Mucosa of rectum (tissue), 2 donors: ENCODE data around the gene NEURL1B.
A peak's percentile ranks its signal among the peaks of the same experiment; 100 is the strongest.

Experiments used
- H3K27ac ChIP-seq, 2 donors: one replicate each; pipeline ENCODE4 v1.7.0; 2013; ENCODE audit warnings: inconsistent platforms in 2 of 2, low read depth in 2 of 2, low read length in 2 of 2
- H3K27me3 ChIP-seq, 2 donors: one replicate each; pipeline ENCODE4 v1.7.0; 2013; ENCODE audit warnings: low read length in 2 of 2; ENCODE audit not compliant: control insufficient read depth in 2 of 2, insufficient read depth in 2 of 2
- H3K36me3 ChIP-seq, 2 donors: one replicate each; pipeline ENCODE4 v1.7.0; 2013; ENCODE audit warnings: low read length in 2 of 2; ENCODE audit not compliant: control insufficient read depth in 2 of 2, insufficient read depth in 2 of 2
- H3K4me1 ChIP-seq, 2 donors: one replicate each; pipeline ENCODE4 v1.7.0; 2013; ENCODE audit warnings: low read length in 2 of 2, mild to moderate bottlenecking in 1 of 2; ENCODE audit not compliant: control insufficient read depth in 2 of 2, insufficient read depth in 2 of 2
- H3K4me3 ChIP-seq, 2 donors: one replicate each; pipeline ENCODE4 v1.7.0; 2013; ENCODE audit warnings: low read length in 2 of 2
- H3K9ac ChIP-seq, 2 donors: one replicate each; pipeline ENCODE4 v1.7.0; 2013; ENCODE audit warnings: low read length in 2 of 2, low read depth in 1 of 2, mild to moderate bottlenecking in 1 of 2
- H3K9me3 ChIP-seq, 2 donors: one replicate each; pipeline ENCODE4 v1.7.0; 2013; ENCODE audit warnings: low read length in 2 of 2; ENCODE audit not compliant: control insufficient read depth in 2 of 2
- donor health status: healthy.
- donor health status: Normal muscosa, but diverticular disease.

NEURL1B gene

DNA sequence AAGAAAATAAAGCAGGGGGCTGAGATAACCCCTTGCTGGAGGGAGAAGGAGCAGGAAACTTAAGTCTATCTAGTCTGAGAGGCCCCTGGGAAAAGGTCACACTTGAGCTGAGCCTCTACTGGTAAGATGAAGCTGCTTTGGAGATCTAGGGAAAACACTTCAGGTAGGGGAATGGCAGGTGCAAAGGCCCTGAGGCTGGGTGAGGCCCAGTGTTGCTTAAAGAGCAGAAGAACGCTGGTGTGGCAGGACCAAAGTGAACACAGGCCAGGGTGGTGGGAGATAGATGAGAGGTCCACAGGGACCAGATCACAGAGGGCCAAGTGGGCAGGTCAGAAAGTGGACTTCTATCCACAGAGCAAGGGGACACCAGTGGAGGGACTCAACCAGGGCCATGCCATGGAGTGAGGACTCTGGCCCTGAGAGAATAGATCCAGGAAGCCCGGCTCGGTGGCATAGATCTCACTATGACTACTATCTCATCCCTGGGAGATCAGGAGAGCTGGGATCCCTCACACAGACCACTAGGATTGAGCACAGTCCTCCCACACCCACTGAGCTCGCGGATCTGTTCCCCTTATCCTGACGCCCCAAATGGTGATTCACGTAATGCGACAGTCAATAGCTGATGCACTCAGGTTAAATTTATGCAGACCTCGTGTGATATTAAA is 17.6 kb upstream of the NEURL1B start:
- Histone ChIP-seq H3K4me1 (peaks cover 21 to 26% of the 10 kb centered on the region in 2 donors), H3K9ac (peak overlapping the region in 1 of 2 donors; percentile 22), H3K4me3 (no peak overlapping the region), H3K36me3 (no peaks in the 10 kb centered on the region), H3K27ac (peak overlapping the region; percentile 86 to 90), H3K9me3 (no peaks in the 10 kb centered on the region), H3K27me3 (no peaks in the 10 kb centered on the region)

DNA sequence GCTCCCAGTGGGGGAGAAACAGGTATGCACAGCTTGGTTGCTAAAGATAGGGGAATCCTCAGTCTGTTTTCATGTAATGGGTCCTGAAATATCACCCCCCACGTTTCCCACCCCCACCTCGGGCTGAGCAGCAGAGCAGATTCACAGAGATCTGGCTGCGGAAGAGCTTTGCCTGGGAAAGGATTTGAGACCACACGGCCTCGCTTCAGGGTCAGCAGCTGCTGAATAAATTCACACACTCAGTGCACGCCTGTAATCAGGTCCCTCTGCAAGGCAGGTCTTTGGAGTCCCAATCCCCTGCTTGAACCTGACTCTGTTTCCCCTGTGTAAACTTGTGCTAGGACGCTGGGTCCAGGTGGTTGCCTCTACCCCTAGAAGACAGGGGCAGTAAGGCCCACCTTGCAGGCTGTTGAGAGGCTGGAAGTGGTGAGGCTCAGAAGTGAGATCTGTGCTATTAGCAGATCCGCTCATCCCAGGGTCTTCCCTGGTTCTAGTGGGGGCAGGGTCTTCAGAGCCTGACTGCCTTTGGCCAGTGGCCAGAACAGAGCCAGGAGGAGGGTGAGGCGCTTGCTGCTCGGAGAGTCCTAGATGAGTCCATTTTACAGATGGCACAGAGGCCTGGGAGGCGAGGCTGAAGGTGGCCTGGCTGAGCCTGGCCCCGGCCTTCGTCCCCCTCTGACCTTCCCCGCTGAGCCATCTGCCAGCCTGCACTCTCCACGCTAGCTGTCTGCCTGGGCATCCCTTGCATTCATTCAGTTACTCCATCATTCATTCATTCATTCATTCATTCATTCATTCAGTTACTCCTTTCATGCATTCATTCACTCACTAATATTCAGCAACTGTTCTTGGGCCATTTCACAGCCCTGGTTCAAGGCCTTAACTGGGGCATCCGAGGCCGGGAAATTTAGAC is 16.7 kb upstream of the NEURL1B start:
- Histone ChIP-seq H3K27ac (no peak overlapping the region), H3K4me3 (no peak overlapping the region), H3K27me3 (no peaks in the 10 kb centered on the region), H3K9me3 (no peaks in the 10 kb centered on the region), H3K36me3 (no peaks in the 10 kb centered on the region), H3K9ac (peak overlapping the region in 1 of 2 donors; percentile 18), H3K4me1 (peaks cover 21 to 26% of the 10 kb centered on the region in 2 donors)

DNA sequence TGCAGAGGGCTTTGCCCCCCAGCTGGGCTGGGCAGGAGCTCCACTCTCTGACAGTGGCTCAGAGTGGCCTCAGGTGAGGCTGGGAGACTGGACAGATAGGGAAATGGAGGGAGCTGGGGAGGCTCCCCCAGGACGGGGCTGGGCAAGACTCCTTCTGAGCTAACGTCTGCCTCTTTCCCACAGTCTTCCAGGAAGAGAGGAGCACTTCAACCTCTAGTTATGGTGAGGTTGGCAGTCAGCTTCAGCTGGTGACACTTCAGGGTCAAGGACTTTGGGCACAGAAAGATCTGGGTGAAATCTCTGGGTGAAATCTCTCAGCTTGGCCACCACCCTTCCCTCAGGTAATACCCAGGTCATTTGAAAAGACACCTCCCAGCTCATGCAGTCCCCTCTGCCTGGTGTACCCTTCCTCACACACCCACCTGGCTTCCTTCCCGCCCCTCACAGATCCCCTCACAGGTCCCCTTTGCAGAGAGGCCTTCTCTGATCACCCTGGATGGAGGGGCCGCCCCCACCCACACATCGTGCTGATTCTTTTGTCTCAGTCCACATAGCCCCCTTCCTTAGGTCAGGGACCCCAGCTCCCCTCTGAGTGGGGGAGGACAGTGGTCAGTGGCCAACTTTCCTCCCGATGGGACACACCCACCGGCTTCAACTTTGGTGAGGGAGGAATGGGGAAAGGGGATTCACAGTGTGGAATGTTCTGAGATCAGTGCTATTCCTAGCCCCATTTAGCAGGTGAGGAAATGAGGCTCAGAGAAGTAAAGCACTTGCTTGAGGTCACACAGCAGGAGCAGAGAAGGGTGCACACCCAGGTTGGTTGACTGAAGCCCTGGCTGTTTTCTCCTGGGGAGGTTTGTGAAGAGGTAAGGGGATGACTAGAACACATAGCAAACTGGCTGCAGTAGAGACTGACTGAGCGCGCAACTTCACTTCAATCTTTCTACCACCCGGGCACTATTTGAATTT is 15.8 kb upstream of the NEURL1B start:
- Histone ChIP-seq H3K4me1 (peaks cover 21 to 30% of the 10 kb centered on the region in 2 donors), H3K9ac (peak overlapping the region in 1 of 2 donors; percentile 18), H3K9me3 (no peaks in the 10 kb centered on the region), H3K27ac (no peak overlapping the region), H3K27me3 (no peaks in the 10 kb centered on the region), H3K4me3 (no peak overlapping the region), H3K36me3 (no peaks in the 10 kb centered on the region)

DNA sequence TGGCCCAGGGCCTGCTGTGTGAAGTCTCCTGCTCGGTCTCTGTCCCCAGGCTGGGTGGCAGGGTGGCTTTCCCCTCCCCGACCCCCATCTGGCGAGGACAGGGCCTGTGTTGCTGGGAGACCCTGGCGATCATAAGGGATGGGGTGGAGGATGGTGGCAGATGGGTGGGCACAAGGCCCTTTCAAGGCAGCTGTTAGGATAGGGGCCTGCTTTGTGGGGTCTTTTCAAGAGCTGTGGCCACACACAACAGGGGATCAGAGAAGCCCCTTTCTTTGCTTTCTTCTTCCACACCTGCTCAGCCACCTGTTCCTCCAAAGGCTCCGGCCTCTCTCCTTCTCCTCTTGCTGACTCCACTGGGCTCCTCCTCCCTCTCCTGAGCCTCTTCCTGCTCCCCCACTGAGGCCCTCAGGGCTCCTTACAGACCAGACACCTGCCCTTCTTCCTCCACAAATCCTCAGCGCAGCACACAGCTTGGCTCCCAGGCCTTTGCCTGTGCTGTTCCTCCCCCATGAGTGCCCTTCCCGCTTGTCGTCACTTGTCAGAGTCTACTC is 15.0 kb upstream of the NEURL1B start:
- H3K4me3 ChIP-seq = no peak overlapping the region
- no peaks in the 10 kb centered on the region for H3K36me3 ChIP-seq
- H3K4me1 ChIP-seq = peaks cover 17 to 33% of the 10 kb centered on the region in 2 donors
- H3K9ac ChIP-seq = no peak overlapping the region
- H3K27ac ChIP-seq = no peak overlapping the region
- H3K27me3 ChIP-seq = no peaks in the 10 kb centered on the region
- H3K9me3 ChIP-seq = no peaks in the 10 kb centered on the region

DNA sequence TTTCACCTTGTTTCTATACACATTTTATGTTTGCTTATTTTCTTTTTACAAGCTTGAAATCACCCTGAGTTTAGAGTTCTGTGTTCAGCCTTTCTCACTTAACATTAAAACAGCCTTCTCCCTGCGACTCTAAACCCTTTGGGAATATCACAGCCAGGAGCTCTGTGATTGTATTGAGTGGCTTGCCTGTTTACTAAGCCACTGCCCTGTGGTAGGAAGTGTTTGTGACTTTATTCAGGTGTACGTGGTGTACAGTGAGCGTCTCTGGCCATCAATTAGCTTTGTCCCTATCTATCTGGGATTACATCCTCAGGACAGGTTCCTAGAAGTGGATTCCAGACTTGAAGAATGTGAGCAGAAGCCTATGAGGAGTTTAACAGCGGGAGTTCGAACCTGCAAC is 11.0 kb upstream of the NEURL1B start:
- H3K9me3 ChIP-seq = no peaks in the 10 kb centered on the region
- no peaks in the 10 kb centered on the region for H3K36me3 ChIP-seq
- H3K4me3 ChIP-seq = no peak overlapping the region
- peak overlapping the region in 1 of 2 donors; percentile 14 for H3K9ac ChIP-seq
- peak overlapping the region; percentile 45 to 61 for H3K27ac ChIP-seq
- H3K4me1 ChIP-seq = peaks cover 0 to 9% of the 10 kb centered on the region in 2 donors
- H3K27me3 ChIP-seq = no peaks in the 10 kb centered on the region

DNA sequence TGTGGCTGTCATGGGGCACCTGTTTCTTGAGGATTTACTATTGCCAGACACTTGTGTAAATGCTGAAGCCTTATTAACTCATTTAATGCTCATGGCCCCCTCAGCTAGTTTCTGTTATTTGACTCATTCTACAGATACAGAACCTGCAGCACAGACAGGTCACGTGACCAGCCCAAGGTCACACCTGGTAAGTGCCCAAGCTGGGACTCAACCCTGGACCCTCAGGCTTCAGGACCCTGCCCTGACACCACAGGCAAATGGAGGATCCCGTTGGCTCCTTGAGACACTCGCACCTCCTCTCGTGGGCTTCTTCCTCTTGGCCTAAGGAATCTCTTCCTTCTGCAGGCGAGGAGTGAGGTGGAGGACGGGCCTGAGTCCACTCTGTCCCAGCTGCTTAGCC is 10.6 kb upstream of the NEURL1B start:
- H3K4me1 ChIP-seq = peaks cover 0 to 7% of the 10 kb centered on the region in 2 donors
- H3K27ac ChIP-seq = peak overlapping the region in 1 of 2 donors; percentile 61
- peak overlapping the region in 1 of 2 donors; percentile 14 for H3K9ac ChIP-seq
- H3K27me3 ChIP-seq = no peaks in the 10 kb centered on the region
- no peak overlapping the region for H3K4me3 ChIP-seq
- H3K36me3 ChIP-seq = no peaks in the 10 kb centered on the region
- no peaks in the 10 kb centered on the region for H3K9me3 ChIP-seq

- Histone ChIP-seq H3K27me3 (no peaks in the 10 kb centered on the region), H3K4me1 (peaks cover 0 to 7% of the 10 kb centered on the region in 2 donors), H3K9ac (no peak overlapping the region), H3K36me3 (no peaks in the 10 kb centered on the region), H3K4me3 (no peak overlapping the region), H3K27ac (no peak overlapping the region), H3K9me3 (no peaks in the 10 kb centered on the region)
Measured at GRCh38 chr5:172630986-172631385, 10.1 kb upstream of the NEURL1B start.

DNA sequence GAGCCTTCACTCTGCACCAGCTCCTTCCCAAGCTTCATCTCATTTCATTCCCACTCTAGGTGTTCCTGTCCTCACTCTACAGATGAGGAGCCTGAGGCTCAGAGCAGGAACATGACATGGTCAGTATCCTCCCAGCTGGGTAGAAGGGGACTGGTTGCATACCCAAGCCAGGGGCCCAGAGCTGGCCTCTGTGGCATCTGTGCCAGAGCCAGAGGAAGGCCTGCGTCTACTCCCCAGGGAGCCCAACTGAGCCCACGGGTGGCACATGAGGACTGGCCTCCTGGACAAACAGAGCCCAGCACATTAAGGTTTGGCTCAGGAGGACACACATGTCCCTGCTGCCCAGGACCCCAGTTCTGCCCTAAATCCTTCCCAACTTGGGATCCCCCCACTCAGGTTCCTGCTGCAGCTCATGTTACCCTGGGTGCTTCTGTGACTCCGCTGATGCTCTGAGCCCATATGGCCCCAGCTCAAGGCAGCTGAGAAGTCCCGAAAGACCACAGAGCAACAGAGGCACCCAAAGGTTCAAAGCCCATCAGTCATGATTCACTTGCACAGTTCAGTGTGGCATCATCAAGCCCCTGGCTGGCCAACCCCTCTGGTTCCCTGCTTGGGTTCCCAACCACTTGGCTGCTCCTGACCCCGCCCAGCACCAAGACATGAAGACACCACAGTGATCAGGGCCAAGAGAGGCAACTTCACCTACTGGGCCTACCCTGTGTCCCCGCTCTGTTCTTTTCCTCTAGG is 8.5 kb upstream of the NEURL1B start:
- Histone ChIP-seq H3K27me3 (no peaks in the 10 kb centered on the region), H3K27ac (no peak overlapping the region), H3K36me3 (no peaks in the 10 kb centered on the region), H3K4me1 (peaks cover 11 to 19% of the 10 kb centered on the region in 2 donors), H3K4me3 (no peak overlapping the region), H3K9me3 (no peaks in the 10 kb centered on the region), H3K9ac (no peak overlapping the region)

DNA sequence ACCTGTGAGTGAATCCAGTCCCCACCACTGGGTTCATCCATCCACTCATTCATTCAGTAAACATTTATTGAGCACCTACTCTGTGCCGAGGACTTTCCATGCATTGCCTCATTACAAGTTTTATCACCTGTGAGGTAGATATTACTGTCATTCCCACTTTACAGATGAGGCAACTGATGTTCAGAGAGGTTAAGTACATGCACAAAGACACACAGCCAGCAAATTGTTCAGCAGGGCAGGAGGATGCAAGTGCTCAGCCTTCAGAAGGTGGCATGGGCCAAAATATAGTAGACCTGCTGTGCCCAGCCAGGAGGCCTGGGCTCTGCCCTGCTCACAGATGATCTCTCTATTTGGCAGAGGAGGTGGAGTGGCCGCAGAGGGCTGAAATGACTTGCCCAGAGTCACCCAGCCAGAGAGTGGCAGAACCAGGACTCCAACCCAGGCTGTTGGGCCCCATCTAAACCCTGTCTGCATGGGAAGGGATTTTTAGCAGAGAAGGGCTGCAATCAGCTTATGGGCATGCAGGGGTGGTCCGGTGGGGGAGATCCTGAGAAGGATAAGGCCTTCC is 7.6 kb upstream of the NEURL1B start:
- Histone ChIP-seq H3K27ac (no peak overlapping the region), H3K4me1 (peaks cover 18 to 28% of the 10 kb centered on the region in 2 donors), H3K27me3 (no peaks in the 10 kb centered on the region), H3K4me3 (no peak overlapping the region), H3K36me3 (no peaks in the 10 kb centered on the region), H3K9me3 (no peaks in the 10 kb centered on the region), H3K9ac (no peak overlapping the region)
